OCI-LY1 (cell line): ENCODE results near the gene REC8.

ENCODE experiments used
- H2AFZ ChIP-seq: fragments of 200-600 bp; sonication (generic), shearing (Covaris generic); 2 replicates; pipeline ENCODE4 v1.6.0; 2014; ENCODE audit warnings: antibody characterized with exemption, mild to moderate bottlenecking, low read length
- H3F3A ChIP-seq: fragments of 200-600 bp; sonication (generic), shearing (Covaris generic); 2 replicates; pipeline ENCODE4 v1.6.0; 2014; ENCODE audit warnings: mild to moderate bottlenecking, antibody characterized with exemption, low read length, moderate library complexity; ENCODE audit not compliant: insufficient read depth
- H3K27ac ChIP-seq: fragments of 200-600 bp; sonication (generic); 2 replicates; pipeline ENCODE4 v1.5.1; 2014; ENCODE audit warnings: low read length, mixed run types, mild to moderate bottlenecking, low read depth; ENCODE audit not compliant: poor library complexity, severe bottlenecking
- H3K27me3 ChIP-seq: fragments of 200-600 bp; sonication (generic); 2 replicates; pipeline ENCODE4 v1.6.0; 2014; ENCODE audit warnings: antibody characterized with exemption, mild to moderate bottlenecking, low read length, moderate library complexity; ENCODE audit not compliant: insufficient read depth
- H3K36me3 ChIP-seq: fragments of 200-600 bp; sonication (generic); 2 replicates; pipeline ENCODE4 v1.6.1; 2014; ENCODE audit warnings: mild to moderate bottlenecking, antibody characterized with exemption, low read length, moderate library complexity, mixed read lengths; ENCODE audit not compliant: insufficient read depth
- H3K4me1 ChIP-seq: fragments of 200-600 bp; sonication (generic); 2 replicates; pipeline ENCODE4 v1.5.1; 2014; ENCODE audit warnings: mild to moderate bottlenecking, low read length, moderate library complexity; ENCODE audit not compliant: insufficient read depth, severe bottlenecking
- H3K4me2 ChIP-seq: fragments of 200-600 bp; sonication (generic), shearing (Covaris generic); 2 replicates; pipeline ENCODE4 v1.6.1; 2014; ENCODE audit warnings: low read length
- H3K4me3 ChIP-seq: fragments of 200-600 bp; sonication (generic); 2 replicates; pipeline ENCODE4 v1.5.1; 2014; ENCODE audit warnings: low read length, low read depth, mild to moderate bottlenecking, mixed read lengths; ENCODE audit not compliant: poor library complexity, severe bottlenecking
- H3K79me2 ChIP-seq: fragments of 200-600 bp; shearing (Covaris generic); 2 replicates; pipeline ENCODE4 v1.6.1; 2016; ENCODE audit warnings: mixed run types, low read length, mixed read lengths; ENCODE audit not compliant: insufficient read depth
- H3K9ac ChIP-seq: fragments of 200-600 bp; sonication (generic), shearing (Covaris generic); 2 replicates; pipeline ENCODE4 v1.6.1; 2014; ENCODE audit warnings: mild to moderate bottlenecking, low read length, mixed read lengths
- H3K9me2 ChIP-seq: fragments of 200-600 bp; sonication (generic), shearing (Covaris generic); 2 replicates; pipeline ENCODE4 v1.6.1; 2014; ENCODE audit warnings: low read depth, mild to moderate bottlenecking, low read length, mixed read lengths
- H3K9me3 ChIP-seq: fragments of 200-600 bp; shearing (Covaris generic); 2 replicates; pipeline ENCODE4 v1.6.1; 2014; ENCODE audit warnings: low read length, mixed read lengths
- H4K20me1 ChIP-seq: fragments of 200-600 bp; sonication (generic), shearing (Covaris generic); 2 replicates; pipeline ENCODE4 v1.6.0; 2016; ENCODE audit warnings: mild to moderate bottlenecking, low read length; ENCODE audit not compliant: insufficient read depth
- EZH2 ChIP-seq: fragments of 200-600 bp; sonication (generic), shearing (Covaris generic); IDR thresholded peaks from 2 replicates; pipeline ENCODE4 v1.8.0; 2017; ENCODE audit warnings: borderline replicate concordance, mixed run types, mild to moderate bottlenecking, antibody characterized with exemption, low read length, moderate library complexity, mixed read lengths
- TF ChIP-seq, protein P1 (sequence below): fragments of 200-600 bp; sonication (generic), shearing (Covaris generic); IDR thresholded peaks from 2 replicates; pipeline ENCODE4 v1.5.1; 2017; ENCODE audit warnings: mild to moderate bottlenecking, antibody characterized with exemption, low read length, moderate library complexity, mixed read lengths

Gene REC8

DNA sequence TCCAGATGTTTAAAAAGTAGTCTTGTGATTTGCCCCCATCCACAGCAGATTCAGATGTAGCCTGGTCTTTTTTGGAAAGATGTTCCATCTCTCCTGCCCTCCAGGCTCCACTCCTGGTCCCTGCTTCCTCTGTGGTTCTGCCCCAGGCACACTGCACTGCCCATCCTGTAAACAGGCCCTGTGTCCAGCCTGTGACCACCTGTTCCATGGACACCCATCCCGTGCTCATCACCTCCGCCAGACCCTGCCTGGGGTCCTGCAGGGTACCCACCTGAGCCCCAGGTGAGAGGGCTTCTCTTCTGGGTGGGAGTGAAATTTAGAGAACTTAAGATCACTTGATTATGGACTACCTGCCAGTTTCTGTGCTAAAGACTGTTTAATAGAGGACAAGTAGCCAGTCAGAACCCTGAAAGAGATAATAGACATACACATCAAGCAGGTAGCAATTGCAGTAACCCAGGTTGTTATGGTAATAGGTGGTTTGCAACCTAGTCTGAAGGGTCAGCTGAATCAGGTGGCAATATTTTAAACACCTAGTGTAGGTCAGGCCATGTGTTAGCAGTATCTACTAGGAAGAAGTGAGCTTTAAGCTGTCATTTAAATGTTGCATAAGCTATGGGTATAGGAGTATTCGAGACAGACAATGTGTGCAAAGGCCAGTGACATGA, 22.4 kb upstream of the REC8 start:
- Histone ChIP-seq H4K20me1 (no peaks in the 10 kb centered on the region), H3K9me3 (no peaks in the 10 kb centered on the region), H3K4me1 (peaks cover 21% of the 10 kb centered on the region), H3F3A (no peaks in the 10 kb centered on the region), H3K27me3 (no peaks in the 10 kb centered on the region), H3K4me3 (no peak overlapping the region), H3K79me2 (peaks cover 6% of the 10 kb centered on the region; the same call in 1 of the 2 replicates), H3K36me3 (peaks cover 50% of the 10 kb centered on the region), H2AFZ (no peak overlapping the region), H3K9ac (no peak overlapping the region), H3K27ac (no peak overlapping the region), H3K9me2 (no peaks in the 10 kb centered on the region), H3K4me2 (no peak overlapping the region)
- TF ChIP-seq, protein P1, sequence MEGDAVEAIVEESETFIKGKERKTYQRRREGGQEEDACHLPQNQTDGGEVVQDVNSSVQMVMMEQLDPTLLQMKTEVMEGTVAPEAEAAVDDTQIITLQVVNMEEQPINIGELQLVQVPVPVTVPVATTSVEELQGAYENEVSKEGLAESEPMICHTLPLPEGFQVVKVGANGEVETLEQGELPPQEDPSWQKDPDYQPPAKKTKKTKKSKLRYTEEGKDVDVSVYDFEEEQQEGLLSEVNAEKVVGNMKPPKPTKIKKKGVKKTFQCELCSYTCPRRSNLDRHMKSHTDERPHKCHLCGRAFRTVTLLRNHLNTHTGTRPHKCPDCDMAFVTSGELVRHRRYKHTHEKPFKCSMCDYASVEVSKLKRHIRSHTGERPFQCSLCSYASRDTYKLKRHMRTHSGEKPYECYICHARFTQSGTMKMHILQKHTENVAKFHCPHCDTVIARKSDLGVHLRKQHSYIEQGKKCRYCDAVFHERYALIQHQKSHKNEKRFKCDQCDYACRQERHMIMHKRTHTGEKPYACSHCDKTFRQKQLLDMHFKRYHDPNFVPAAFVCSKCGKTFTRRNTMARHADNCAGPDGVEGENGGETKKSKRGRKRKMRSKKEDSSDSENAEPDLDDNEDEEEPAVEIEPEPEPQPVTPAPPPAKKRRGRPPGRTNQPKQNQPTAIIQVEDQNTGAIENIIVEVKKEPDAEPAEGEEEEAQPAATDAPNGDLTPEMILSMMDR, result no peak
- TF ChIP-seq EZH2, result no peak

DNA sequence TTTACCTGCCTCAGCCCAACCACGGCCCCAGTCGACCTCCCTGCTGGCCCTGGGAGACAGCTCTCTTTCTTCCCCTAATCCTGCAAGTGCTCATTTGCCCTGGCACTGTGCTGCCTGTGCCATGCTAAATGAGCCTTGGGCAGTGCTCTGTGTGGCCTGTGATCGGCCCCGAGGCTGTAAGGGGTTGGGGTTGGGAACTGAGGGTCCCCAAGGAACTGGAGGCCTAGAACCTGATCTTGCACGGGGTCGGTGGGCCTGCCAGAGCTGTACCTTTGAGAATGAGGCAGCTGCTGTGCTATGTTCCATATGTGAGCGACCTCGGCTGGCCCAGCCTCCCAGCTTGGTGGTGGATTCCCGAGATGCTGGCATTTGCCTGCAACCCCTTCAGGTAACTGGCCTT, 21.8 kb upstream of the REC8 start:
- Histone ChIP-seq H3K9me2 (no peaks in the 10 kb centered on the region), H3K36me3 (peaks cover 49% of the 10 kb centered on the region), H2AFZ (no peak overlapping the region), H3K27me3 (no peaks in the 10 kb centered on the region), H3K9ac (no peak overlapping the region), H3K79me2 (peaks cover 6% of the 10 kb centered on the region; the same call in 1 of the 2 replicates), H3K27ac (no peak overlapping the region), H4K20me1 (no peaks in the 10 kb centered on the region), H3K4me1 (peaks cover 21% of the 10 kb centered on the region), H3K4me3 (no peak overlapping the region), H3K9me3 (no peaks in the 10 kb centered on the region), H3K4me2 (no peak overlapping the region), H3F3A (no peaks in the 10 kb centered on the region)
- no peak for TF ChIP-seq EZH2
- TF ChIP-seq, protein P1, result no peak

DNA sequence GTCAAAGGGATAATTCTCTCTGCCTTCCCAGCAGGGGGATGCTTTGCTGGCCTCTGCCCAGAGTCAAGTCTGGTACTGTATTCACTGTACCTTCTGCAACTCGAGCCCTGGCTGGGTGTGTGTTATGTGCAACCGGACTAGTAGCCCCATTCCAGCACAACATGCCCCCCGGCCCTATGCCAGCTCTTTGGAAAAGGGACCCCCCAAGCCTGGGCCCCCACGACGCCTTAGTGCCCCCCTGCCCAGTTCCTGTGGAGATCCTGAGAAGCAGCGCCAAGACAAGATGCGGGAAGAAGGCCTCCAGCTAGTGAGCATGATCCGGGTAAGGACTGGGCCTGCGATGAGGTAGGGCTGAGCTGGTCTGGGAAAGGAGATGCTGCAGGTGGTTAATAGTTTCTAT, 21.3 kb upstream of the REC8 start:
- Histone ChIP-seq H3K4me3 (no peak overlapping the region), H4K20me1 (no peaks in the 10 kb centered on the region), H2AFZ (no peak overlapping the region), H3K36me3 (peaks cover 51% of the 10 kb centered on the region), H3K27me3 (no peaks in the 10 kb centered on the region), H3K9me3 (no peaks in the 10 kb centered on the region), H3K4me1 (peaks cover 17% of the 10 kb centered on the region), H3K9ac (no peak overlapping the region), H3K4me2 (no peak overlapping the region), H3F3A (no peaks in the 10 kb centered on the region), H3K9me2 (no peaks in the 10 kb centered on the region), H3K79me2 (peaks cover 4% of the 10 kb centered on the region; the same call in 1 of the 2 replicates), H3K27ac (no peak overlapping the region)
- TF ChIP-seq, protein P1, result no peak
- TF ChIP-seq EZH2, result no peak
